ENCODE data around the gene GNA14.
"Not testable (repeated sequence)": the region's sequence is repeated elsewhere in the genome, so short reads cannot be mapped to it uniquely, and the experiment has no call there.

DNA sequence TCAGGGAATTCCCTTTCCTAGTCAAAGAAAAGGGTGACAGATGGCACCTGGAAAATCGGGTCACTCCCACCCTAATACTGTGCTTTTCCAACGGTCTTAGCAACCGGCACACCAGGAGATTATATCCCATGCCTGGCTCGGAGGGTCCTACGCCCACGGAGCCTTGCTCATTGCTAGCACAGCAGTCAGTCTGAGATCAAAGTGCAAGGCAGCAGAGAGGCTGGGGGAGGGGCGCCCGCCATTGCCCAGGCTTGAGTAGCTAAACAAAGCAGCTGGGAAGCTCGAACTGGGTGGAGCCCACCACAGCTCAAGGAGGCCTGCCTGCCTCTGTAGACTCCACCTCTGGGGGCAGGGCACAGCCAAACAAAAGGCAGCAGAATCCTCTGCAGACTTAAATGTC lies 239.6 kb downstream of the GNA14 start:
- TF ChIP-seq CTCF (IDR thresholded peaks at IDR 0.05 in 4 of 5, conservative IDR thresholded peaks at IDR 0.05 in 1 of 5); POLR2A (IDR thresholded peaks at IDR 0.05): not testable (repeated sequence)
